Tibial nerve (tissue), 3 donors: ENCODE measurements around the gene NFATC3.

ENCODE experiments used
- CTCF ChIP-seq, 5 experiments: fragments of 200-600 bp in 3 of 5; fragments of 450-650 bp in 2 of 5; sonication (generic) in 3 of 5; IDR thresholded peaks; one replicate each; pipeline ENCODE4 v1.5.1; 2016 to 2019; ENCODE audit warnings: antibody characterized with exemption in 5 of 5, mild to moderate bottlenecking in 3 of 5, moderate library complexity in 2 of 5
- POLR2A ChIP-seq, 2 donors: fragments of 450-650 bp; IDR thresholded peaks; one replicate each; pipeline ENCODE4 v1.6.1; 2017; ENCODE audit warnings: antibody characterized with exemption in 2 of 2, mild to moderate bottlenecking in 2 of 2, moderate library complexity in 2 of 2

- TF ChIP-seq CTCF (IDR thresholded peaks at IDR 0.05) (no peak), POLR2A (IDR thresholded peaks at IDR 0.05) (no peak)
Measured at GRCh38 chr16:68061396-68061795, 23.8 kb upstream of the NFATC3 start.
